Small intestine (tissue), 7 donors: ENCODE data around the gene OR10V1. TPM values are rescaled to one million over a fixed set of nuclear protein-coding genes. Genes with fewer than 3 reads are reported as not detected.
A peak's percentile ranks its signal among the peaks of the same experiment; 100 is the strongest.

Source experiments
- DNase-seq, 2 donors: peaks; one replicate each; pipeline versions ENCODE4 v3.0.0 to v3.0.0-alpha.2; 2013
- FAIRE-seq: peaks from 2 replicates; lab custom pipeline; 2012; peaks lifted over from hg19 to GRCh38; lab: Jason Lieb, UNC
- H3K27ac ChIP-seq, 3 donors: one replicate each; pipeline ENCODE4 v1.5.1; 2013; ENCODE audit warnings: low read length in 2 of 3, mild to moderate bottlenecking in 2 of 3, control low read depth in 1 of 3, inconsistent platforms in 1 of 3, low read depth in 1 of 3, moderate library complexity in 1 of 3
- H3K27me3 ChIP-seq, 3 donors: one replicate each; pipeline ENCODE4 v1.6.1; 2013; ENCODE audit warnings: low read length in 3 of 3, inconsistent platforms in 1 of 3; ENCODE audit not compliant: control insufficient read depth in 3 of 3, insufficient read depth in 3 of 3
- H3K36me3 ChIP-seq, 3 donors: one replicate each; pipeline ENCODE4 v1.6.1; 2013; ENCODE audit warnings: low read length in 3 of 3, inconsistent platforms in 1 of 3, low read depth in 1 of 3, mild to moderate bottlenecking in 1 of 3, moderate library complexity in 1 of 3; ENCODE audit not compliant: control insufficient read depth in 3 of 3, insufficient read depth in 2 of 3
- H3K4me1 ChIP-seq, 3 donors: one replicate each; pipeline ENCODE4 v1.6.1; 2013; ENCODE audit warnings: low read length in 2 of 3, inconsistent platforms in 1 of 3, low read depth in 1 of 3, mild to moderate bottlenecking in 1 of 3, moderate library complexity in 1 of 3; ENCODE audit not compliant: control insufficient read depth in 3 of 3, insufficient read depth in 2 of 3
- H3K4me3 ChIP-seq, 3 donors: one replicate each; pipeline ENCODE4 v1.5.1; 2013; ENCODE audit warnings: low read length in 3 of 3, control low read depth in 1 of 3, inconsistent platforms in 1 of 3, low read depth in 1 of 3, mild to moderate bottlenecking in 1 of 3, moderate library complexity in 1 of 3
- H3K9me3 ChIP-seq, 2 donors: one replicate each; pipeline ENCODE4 v1.6.1; 2013; ENCODE audit warnings: low read depth in 1 of 2, low read length in 1 of 2; ENCODE audit not compliant: control insufficient read depth in 2 of 2, insufficient read depth in 1 of 2
- WGBS, 3 donors: extraction: QIAGEN DNeasy Blood & Tissue Kit; methylation state at CpG; one replicate each; pipeline ENCODE4 v1.1.7; 2013; 5-methylcytosine and 5-hydroxymethylcytosine counted together
- polyA plus RNA-seq, 4 donors: library from polyadenylated mRNA; stranded (reverse) in 3 of 4; unstranded in 1 of 4; fragments of 200-250 nt in 3 of 4; fragments of 120-200 nt in 1 of 4; gene quantifications; one replicate each; pipeline versions ENCODE4 v1.2.1 to v1.2.3, GENCODE V29; 2013
- donor health status: healthy with polysubstance abuse.
- donor health status: control.
- donor health status: control.
- donor health status: Bipolar disorder and iron deficiency.
- donor health status: healthy.

The OR10V1 gene
- polyA plus RNA-seq, 4 donors, result not detected

GRCh38 chr11:59727426-59727825, 13.8 kb upstream of the OR10V1 start:
- FAIRE-seq (no peak), DNase-seq (no peak)
- Histone ChIP-seq H3K9me3 (no peaks in the 10 kb centered on the region), H3K27me3 (no peaks in the 10 kb centered on the region), H3K4me1 (peaks cover 0 to 18% (median 0%) of the 10 kb centered on the region in 3 donors), H3K27ac (no peak overlapping the region), H3K36me3 (no peaks in the 10 kb centered on the region), H3K4me3 (no peak overlapping the region)
- WGBS, 3 donors, result 92 to 96% (median 95%) methylated on average over 1 of the region's 1 CpG

GRCh38 chr11:59724066-59724465, 10.4 kb upstream of the OR10V1 start:
- H3K4me1 ChIP-seq, result no peaks in the 10 kb centered on the region
- WGBS, 3 donors, result 74 to 86% (median 78%) methylated on average over 3 of the region's 3 CpGs
- no peaks in the 10 kb centered on the region for H3K36me3 ChIP-seq
- H3K9me3 ChIP-seq, result no peaks in the 10 kb centered on the region
- H3K4me3 ChIP-seq, result no peak overlapping the region
- H3K27ac ChIP-seq, result no peak overlapping the region
- H3K27me3 ChIP-seq, result no peaks in the 10 kb centered on the region
- DNase-seq (no peak), FAIRE-seq (no peak)

GRCh38 chr11:59719556-59719955, 5.9 kb upstream of the OR10V1 start:
- 90 to 98% (median 91%) methylated on average over 2 of the region's 2 CpGs for whole genome bisulfite sequencing, 3 donors
- no peak overlapping the region for H3K4me3 ChIP-seq
- H3K27me3 ChIP-seq, result no peaks in the 10 kb centered on the region
- DNase-seq (no peak), FAIRE-seq (no peak)
- no peaks in the 10 kb centered on the region for H3K36me3 ChIP-seq
- H3K9me3 ChIP-seq, result no peaks in the 10 kb centered on the region
- H3K27ac ChIP-seq, result no peak overlapping the region
- no peaks in the 10 kb centered on the region for H3K4me1 ChIP-seq

GRCh38 chr11:59716051-59716450, 2.4 kb upstream of the OR10V1 start:
- 73 to 94% (median 74%) methylated on average over 3 of the region's 3 CpGs for WGBS, 3 donors
- no peak for DNase-seq
- no peak overlapping the region for H3K27ac ChIP-seq
- no peaks in the 10 kb centered on the region for H3K9me3 ChIP-seq
- H3K36me3 ChIP-seq, result no peaks in the 10 kb centered on the region
- H3K4me3 ChIP-seq, result no peak overlapping the region
- no peaks in the 10 kb centered on the region for H3K4me1 ChIP-seq
- H3K27me3 ChIP-seq, result no peaks in the 10 kb centered on the region
- no peak for FAIRE-seq

- 47 to 62% (median 47%) methylated on average over 3 of the region's 3 CpGs for WGBS, 3 donors
- FAIRE-seq, result no peak
- H3K36me3 ChIP-seq, result no peaks in the 10 kb centered on the region
Observed at GRCh38 chr11:59710136-59710847, 3.4 kb downstream of the OR10V1 start.

GRCh38 chr11:59708537-59708936, 5.1 kb downstream of the OR10V1 start:
- Histone ChIP-seq H3K4me3 (no peak overlapping the region), H3K9me3 (peaks cover 0 to 6% of the 10 kb centered on the region in 2 donors), H3K4me1 (peaks cover 0 to 17% (median 0%) of the 10 kb centered on the region in 3 donors), H3K36me3 (no peaks in the 10 kb centered on the region), H3K27ac (no peak overlapping the region), H3K27me3 (no peaks in the 10 kb centered on the region)
- FAIRE-seq (no peak), DNase-seq (no peak)
- 62 to 91% (median 73%) methylated on average over 1 of the region's 1 CpG for whole genome bisulfite sequencing, 3 donors

More at GRCh38 chr11:59710136-59710847, 3.4 kb downstream of the OR10V1 start:
- H3K27me3 ChIP-seq, result no peaks in the 10 kb centered on the region
- peaks cover 0 to 17% (median 0%) of the 10 kb centered on the region in 3 donors for H3K4me1 ChIP-seq
- no peak for DNase-seq
- H3K4me3 ChIP-seq, result no peak overlapping the region
- peaks cover 0 to 6% of the 10 kb centered on the region in 2 donors for H3K9me3 ChIP-seq
- H3K27ac ChIP-seq, result no peak overlapping the region

GRCh38 chr11:59707371-59707770, 6.3 kb downstream of the OR10V1 start:
- no peaks in the 10 kb centered on the region for H3K36me3 ChIP-seq
- DNase-seq (peak in 1 of 2 donors; percentile 28), FAIRE-seq (no peak)
- no peak overlapping the region for H3K4me3 ChIP-seq
- no peaks in the 10 kb centered on the region for H3K27me3 ChIP-seq
- peak overlapping the region in 1 of 3 donors; percentile 14 for H3K27ac ChIP-seq
- 12 to 53% (median 43%) methylated on average over 1 of the region's 1 CpG for WGBS, 3 donors
- H3K4me1 ChIP-seq, result peaks cover 0 to 17% (median 0%) of the 10 kb centered on the region in 3 donors
- peaks cover 0 to 6% of the 10 kb centered on the region in 2 donors for H3K9me3 ChIP-seq

- H3K27ac ChIP-seq, result peak overlapping the region in 1 of 3 donors; percentile 14
- H3K9me3 ChIP-seq, result peaks cover 0 to 6% of the 10 kb centered on the region in 2 donors
- DNase-seq (peak; percentile 48 to 79), FAIRE-seq (no peak)
- WGBS, 3 donors, result 14 to 50% (median 34%) methylated on average over 5 of the region's 5 CpGs
- H3K4me3 ChIP-seq, result no peak overlapping the region
- H3K27me3 ChIP-seq, result no peaks in the 10 kb centered on the region
- H3K36me3 ChIP-seq, result no peaks in the 10 kb centered on the region
- peaks cover 0 to 17% (median 0%) of the 10 kb centered on the region in 3 donors for H3K4me1 ChIP-seq
Observed at GRCh38 chr11:59706518-59707285, 6.9 kb downstream of the OR10V1 start.
